ENCODE results near the gene OTOG. TPM values are rescaled to one million over a fixed set of nuclear protein-coding genes. Genes with fewer than 3 reads are reported as not detected.

The OTOG gene
- total and polyA plus RNA-seq, 2 donors (not counting 3 experiments of a cell fraction or from before 2014, with no cell fraction given): not detected

- H2AFZ ChIP-seq (ENCODE audit: low read depth, low read length): no peak overlapping the region
These were observed 96.7 kb downstream of the OTOG start for GRCh38 chr11:17643506-17644405.

More at GRCh38 chr11:17643506-17644405, 96.7 kb downstream of the OTOG start:
- Histone ChIP-seq H3K9ac (replicated peaks; ENCODE audit: extremely low read depth, insufficient read depth, low read length) (no peak overlapping the region), H3K27me3 (ENCODE audit: control insufficient read depth in 2 of 2, insufficient read depth in 2 of 2, low read length in 2 of 2) (no peaks in the 10 kb centered on the region), H3K27ac (ENCODE audit: insufficient read depth, low read depth, low read length) (no peak overlapping the region), H3K4me1 (ENCODE audit: control insufficient read depth, extremely low read depth, insufficient read depth, low read length) (no peaks in the 10 kb centered on the region), H3K9me1 (replicated peaks; ENCODE audit: control insufficient read depth, extremely low read depth, insufficient read depth, low read length) (no peaks in the 10 kb centered on the region), H3K4me3 (replicated peaks in 1 of 3; ENCODE audit: insufficient read depth in 1 of 3, low read depth in 1 of 3, low read length in 3 of 3) (no peak overlapping the region), H3K4me2 (ENCODE audit: insufficient read depth, low read length) (no peak overlapping the region), H3K79me2 (ENCODE audit: control insufficient read depth, insufficient read depth, low read length) (no peaks in the 10 kb centered on the region), H3K36me3 (ENCODE audit: control insufficient read depth in 2 of 2, extremely low read depth in 1 of 2, insufficient read depth in 2 of 2, low read length in 2 of 2) (no peaks in the 10 kb centered on the region), H4K20me1 (replicated peaks; ENCODE audit: control insufficient read depth, extremely low read depth, insufficient read depth, low read length) (no peaks in the 10 kb centered on the region), H3K9me3 (replicated peaks; ENCODE audit: control insufficient read depth, insufficient read depth, low read length) (no peaks in the 10 kb centered on the region)
- FAIRE-seq (no peak), DNase-seq (ENCODE audit: low read depth, low spot score) (no peak)
- no peak for TF ChIP-seq CTCF (IDR thresholded peaks at IDR 0.05; ENCODE audit: extremely low read depth in 1 of 2, insufficient read depth in 1 of 2, low read depth in 1 of 2, low read length in 2 of 2)
- ChIA-PET POLR2A (no interaction called here), CTCF (interaction anchor here (0.8 kb wide), 1 partner anchor 40 kb away, joined by 3 read pairs; no protein-coding TSS in a partner anchor)
- intact Hi-C loops (cut with micrococcal nuclease): no loop called here
- no TSS peak for BruUV-seq (replicated peaks)
- dilution Hi-C loops (cut with MboI; ENCODE audit: extremely low pct_ligation_motif_present, low sequenced_read_pairs): no loop called here

Data from endothelial cell of umbilical vein (primary cell).